SJSA1 (cell line): ENCODE results near the gene CIAO1. TPM values are rescaled to one million over a fixed set of nuclear protein-coding genes. Genes with fewer than 3 reads are reported as not detected.

Source experiments
- DNase-seq, 2 experiments: peaks; one replicate each; pipeline ENCODE4 v3.0.0-alpha.2; 2015 to 2020; ENCODE audit warnings: low spot score in 2 of 2, low read depth in 1 of 2
- H3K27ac ChIP-seq: fragments of 250-450 bp; sonication (Bioruptor Pico); 2 replicates; pipeline ENCODE4 v1.5.1; 2020; ENCODE audit warnings: mild to moderate bottlenecking, moderate library complexity
- H3K27me3 ChIP-seq: fragments of 250-450 bp; sonication (Bioruptor Pico); replicated peaks from 2 replicates; pipeline ENCODE4 v1.5.1; 2020; ENCODE audit warnings: mild to moderate bottlenecking, moderate library complexity
- H3K36me3 ChIP-seq: fragments of 250-450 bp; sonication (Bioruptor Pico); 2 replicates; pipeline ENCODE4 v1.5.1; 2020; ENCODE audit warnings: mild to moderate bottlenecking
- H3K4me1 ChIP-seq: fragments of 250-450 bp; sonication (Bioruptor Pico); replicated peaks from 2 replicates; pipeline ENCODE4 v1.6.1; 2021; ENCODE audit warnings: mild to moderate bottlenecking
- H3K4me3 ChIP-seq: fragments of 250-450 bp; sonication (Bioruptor Pico); 2 replicates; pipeline ENCODE4 v1.5.1; 2020; ENCODE audit warnings: mild to moderate bottlenecking
- H3K9me3 ChIP-seq: fragments of 250-450 bp; sonication (Bioruptor Pico); replicated peaks from 2 replicates; pipeline ENCODE4 v1.5.1; 2020; ENCODE audit warnings: mild to moderate bottlenecking
- total RNA-seq: library from RNA; depleted of rRNA; stranded (reverse); fragments of >200 nt; shearing (Covaris generic); gene quantifications from 2 replicates; pipeline ENCODE4 v1.2.3, GENCODE V29; 2014

The CIAO1 gene
- total RNA-seq, 1 experiment from 2014 or later: 86.9 TPM

DNA sequence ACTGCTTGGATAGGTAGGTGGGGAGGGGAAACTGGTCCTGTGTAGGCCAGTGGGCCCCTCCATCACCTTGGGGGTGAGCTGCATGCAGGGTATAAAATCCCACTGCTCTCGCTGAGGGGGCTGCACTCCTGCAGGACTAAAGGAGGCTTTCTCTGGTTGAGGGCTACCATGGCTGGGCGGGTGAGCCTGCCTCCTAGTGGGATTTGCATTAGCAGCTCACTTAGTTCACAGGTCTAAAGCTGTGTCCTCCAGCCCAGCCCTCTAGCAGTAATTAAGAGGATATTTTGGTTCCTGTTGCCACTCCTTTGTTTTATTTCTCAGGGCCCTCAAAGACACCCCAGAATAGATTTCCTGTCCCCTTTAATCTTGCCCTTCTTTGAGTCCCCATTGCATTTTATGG lies 24.8 kb upstream of the CIAO1 start:
- DNase-seq: no peak
- Histone ChIP-seq H3K36me3 (no peaks in the 10 kb centered on the region), H3K4me3 (no peak overlapping the region), H3K9me3 (no peaks in the 10 kb centered on the region), H3K27me3 (no peaks in the 10 kb centered on the region), H3K4me1 (peaks cover 13% of the 10 kb centered on the region), H3K27ac (no peak overlapping the region)

DNA sequence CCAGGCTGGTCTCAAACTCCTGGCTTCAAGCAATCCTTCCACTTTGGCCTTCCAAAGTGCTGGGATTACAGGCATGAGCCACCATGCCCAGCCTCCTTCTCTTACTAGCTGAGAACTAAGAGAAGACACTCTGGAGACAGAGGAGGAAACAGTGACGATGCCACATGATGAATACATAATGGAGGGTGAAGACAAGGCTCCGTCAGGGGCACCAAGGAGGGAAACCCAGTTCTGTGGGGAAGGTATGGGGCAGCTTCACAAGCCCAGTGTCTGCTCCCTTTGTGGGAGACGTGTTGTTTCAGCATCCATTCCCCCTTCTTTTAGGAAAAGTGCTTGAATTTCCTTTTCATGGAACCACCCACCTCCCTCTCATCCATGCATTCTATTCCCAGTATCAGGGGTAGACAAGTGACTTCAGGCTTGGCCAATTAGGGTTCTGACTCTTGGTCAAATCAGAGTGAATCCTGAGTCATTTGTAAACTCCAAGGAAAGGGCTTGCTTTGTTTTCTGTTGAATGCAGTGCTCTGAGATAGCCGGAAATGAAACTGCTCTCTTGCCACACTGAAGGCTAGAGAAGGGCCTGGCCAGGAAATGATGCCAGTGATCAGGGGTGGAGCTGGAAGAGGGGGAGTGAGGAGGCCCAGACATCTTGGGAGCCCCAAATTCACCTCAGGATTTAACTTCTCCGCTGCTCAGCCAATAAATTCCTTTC lies 24.0 kb upstream of the CIAO1 start:
- Histone ChIP-seq H3K4me1 (peaks cover 13% of the 10 kb centered on the region), H3K27ac (peak overlapping the region; percentile 38), H3K36me3 (no peaks in the 10 kb centered on the region), H3K27me3 (no peaks in the 10 kb centered on the region), H3K9me3 (no peaks in the 10 kb centered on the region), H3K4me3 (no peak overlapping the region)
- DNase-seq: peak; percentile 67 to 74

DNA sequence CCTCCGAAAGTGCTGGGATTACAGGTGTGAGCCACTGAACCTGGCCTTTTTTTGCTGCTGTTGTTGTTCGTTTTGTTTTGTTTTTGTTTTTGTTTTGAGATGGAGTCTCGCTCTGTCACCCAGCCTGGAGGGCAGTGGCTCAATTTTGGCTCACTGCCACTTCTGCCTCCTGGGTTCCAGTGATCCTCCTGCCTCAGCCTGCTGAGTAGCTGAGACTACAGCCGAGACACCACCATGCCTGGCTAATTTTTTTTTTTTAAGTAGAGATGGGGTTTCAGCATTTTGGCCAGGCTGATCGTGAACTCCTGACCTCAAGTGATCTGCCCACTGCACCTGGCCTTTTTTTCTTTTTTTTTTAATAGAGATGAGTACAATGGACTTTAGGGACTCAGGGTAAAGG lies 22.2 kb upstream of the CIAO1 start:
- H3K27me3 ChIP-seq: no peaks in the 10 kb centered on the region
- H3K4me3 ChIP-seq: no peak overlapping the region
- no peaks in the 10 kb centered on the region for H3K36me3 ChIP-seq
- DNase-seq: no peak
- peaks cover 13% of the 10 kb centered on the region for H3K4me1 ChIP-seq
- H3K27ac ChIP-seq: no peak overlapping the region
- no peaks in the 10 kb centered on the region for H3K9me3 ChIP-seq

- H3K4me3 ChIP-seq: no peak overlapping the region
Observed at GRCh38 chr2:96245609-96246390, 20.2 kb upstream of the CIAO1 start.

DNA sequence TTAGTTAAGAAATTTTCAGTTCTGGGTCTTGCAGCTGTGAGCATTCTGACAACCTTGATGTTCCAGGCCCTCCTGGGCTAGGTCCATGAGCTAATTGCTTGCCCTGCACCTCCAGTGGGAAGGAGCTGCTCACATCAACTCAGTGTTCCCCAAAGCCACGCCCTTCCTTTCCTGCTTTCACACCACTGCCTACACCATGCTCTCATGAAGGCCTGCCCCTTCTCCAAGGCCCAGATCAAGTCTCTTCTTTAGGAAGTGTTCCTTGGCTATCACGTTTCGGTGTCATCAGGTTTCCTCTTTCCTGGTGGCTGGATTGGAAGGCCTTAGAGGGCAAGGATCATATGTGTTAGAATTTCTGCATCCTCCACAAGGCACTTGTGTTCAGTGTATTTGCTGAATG lies 19.0 kb upstream of the CIAO1 start:
- H3K4me3 ChIP-seq: no peak overlapping the region
- peaks cover 23% of the 10 kb centered on the region for H3K4me1 ChIP-seq
- DNase-seq: no peak
- no peak overlapping the region for H3K27ac ChIP-seq
- no peaks in the 10 kb centered on the region for H3K9me3 ChIP-seq
- peaks cover 8% of the 10 kb centered on the region for H3K36me3 ChIP-seq
- H3K27me3 ChIP-seq: no peaks in the 10 kb centered on the region

More at GRCh38 chr2:96245609-96246390, 20.2 kb upstream of the CIAO1 start:
- Histone ChIP-seq H3K36me3 (peaks cover 2% of the 10 kb centered on the region; the same call in 1 of the 2 replicates), H3K9me3 (no peaks in the 10 kb centered on the region), H3K27ac (no peak overlapping the region), H3K27me3 (no peaks in the 10 kb centered on the region), H3K4me1 (peaks cover 17% of the 10 kb centered on the region)
- no peak for DNase-seq

DNA sequence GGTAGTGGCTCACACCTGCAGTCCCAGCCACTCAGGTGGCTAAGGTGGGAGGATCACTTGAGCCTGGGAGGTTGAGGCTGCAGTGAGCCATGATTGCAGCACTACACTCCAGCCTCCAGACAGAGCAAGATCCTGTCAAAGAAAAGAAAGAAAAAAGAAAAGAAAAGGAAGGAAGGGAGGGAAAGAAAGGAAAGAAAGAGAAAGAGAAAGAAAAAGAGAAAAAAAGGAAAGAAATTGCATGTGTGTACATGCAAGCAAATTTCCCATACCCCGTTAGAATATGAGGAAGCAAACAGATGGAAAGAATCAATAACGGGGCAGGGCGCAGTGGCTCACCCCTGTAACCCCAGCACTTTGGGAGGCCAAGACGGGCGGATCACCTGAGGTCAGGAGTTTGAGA lies 18.1 kb upstream of the CIAO1 start:
- H3K27ac ChIP-seq: no peak overlapping the region
- H3K36me3 ChIP-seq: peaks cover 17% of the 10 kb centered on the region
- H3K9me3 ChIP-seq: no peaks in the 10 kb centered on the region
- H3K4me3 ChIP-seq: no peak overlapping the region
- H3K4me1 ChIP-seq: peaks cover 21% of the 10 kb centered on the region
- DNase-seq: no peak
- H3K27me3 ChIP-seq: no peaks in the 10 kb centered on the region

DNA sequence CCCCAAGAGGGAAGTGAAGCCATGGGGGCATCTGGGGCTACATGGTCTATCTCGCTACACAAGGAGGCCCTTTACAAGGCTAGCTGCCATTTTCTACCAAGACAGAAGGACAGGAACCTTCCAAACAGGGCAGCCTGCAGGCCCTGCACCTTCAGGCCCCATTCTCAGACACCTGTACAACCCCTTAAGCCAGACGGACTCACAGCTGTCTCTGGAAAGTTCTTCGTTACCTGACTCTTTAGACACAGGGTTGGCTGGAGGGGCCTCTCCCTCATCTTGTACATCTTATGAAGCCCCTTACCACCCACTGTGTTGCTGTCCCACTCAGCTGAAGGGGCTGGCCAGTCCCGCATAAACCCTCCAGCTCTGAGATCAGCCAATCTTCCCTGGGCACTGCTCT lies 17.4 kb upstream of the CIAO1 start:
- no peak for DNase-seq
- no peaks in the 10 kb centered on the region for H3K9me3 ChIP-seq
- peaks cover 24% of the 10 kb centered on the region for H3K36me3 ChIP-seq
- peaks cover 21% of the 10 kb centered on the region for H3K4me1 ChIP-seq
- no peak overlapping the region for H3K27ac ChIP-seq
- no peak overlapping the region for H3K4me3 ChIP-seq
- no peaks in the 10 kb centered on the region for H3K27me3 ChIP-seq

DNA sequence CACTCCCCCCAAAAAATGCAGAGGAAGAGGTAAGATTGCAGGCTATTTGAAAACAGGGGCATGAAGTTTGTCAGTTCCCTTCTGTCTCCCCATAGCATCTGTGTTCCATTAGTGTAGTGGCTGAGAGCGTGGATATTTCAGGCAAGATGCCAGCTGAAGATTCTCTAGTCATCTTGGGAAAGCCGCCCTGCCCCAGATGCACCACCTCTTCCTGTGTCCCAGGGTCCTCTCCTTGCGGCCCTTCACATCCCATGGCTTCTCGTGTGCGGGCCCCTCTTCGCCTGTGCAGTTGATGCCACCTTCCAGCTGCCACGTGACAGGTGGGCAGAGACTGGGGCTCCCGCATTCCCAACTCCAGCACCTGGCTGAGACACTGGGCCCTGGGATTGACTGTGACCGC lies 16.4 kb upstream of the CIAO1 start:
- H3K27me3 ChIP-seq: no peaks in the 10 kb centered on the region
- DNase-seq: no peak
- peaks cover 34% of the 10 kb centered on the region for H3K36me3 ChIP-seq
- H3K4me1 ChIP-seq: peaks cover 21% of the 10 kb centered on the region
- no peak overlapping the region for H3K4me3 ChIP-seq
- H3K27ac ChIP-seq: no peak overlapping the region
- no peaks in the 10 kb centered on the region for H3K9me3 ChIP-seq

DNA sequence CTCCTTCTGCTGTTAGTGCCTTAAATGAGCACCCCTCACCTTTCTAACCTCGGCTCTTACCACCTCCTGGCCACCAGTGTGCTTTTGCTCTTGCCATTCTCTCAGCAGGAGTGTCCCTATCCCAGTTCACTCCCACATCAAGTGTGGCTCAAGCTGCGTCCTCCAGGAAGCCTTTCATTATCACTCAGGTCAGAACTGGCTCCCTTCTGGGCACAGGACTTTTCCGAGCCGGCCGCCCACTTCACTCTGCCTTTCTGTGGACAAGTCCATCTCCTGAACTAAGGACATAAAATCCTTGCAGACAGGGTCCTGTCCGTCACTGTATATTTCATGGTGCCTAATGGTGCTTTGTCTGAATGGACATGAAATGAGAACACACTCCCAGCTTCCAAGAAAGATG lies 15.8 kb upstream of the CIAO1 start:
- H3K27ac ChIP-seq: no peak overlapping the region
- no peak overlapping the region for H3K4me3 ChIP-seq
- no peaks in the 10 kb centered on the region for H3K9me3 ChIP-seq
- peaks cover 40% of the 10 kb centered on the region for H3K36me3 ChIP-seq
- peaks cover 21% of the 10 kb centered on the region for H3K4me1 ChIP-seq
- no peaks in the 10 kb centered on the region for H3K27me3 ChIP-seq
- no peak for DNase-seq

DNA sequence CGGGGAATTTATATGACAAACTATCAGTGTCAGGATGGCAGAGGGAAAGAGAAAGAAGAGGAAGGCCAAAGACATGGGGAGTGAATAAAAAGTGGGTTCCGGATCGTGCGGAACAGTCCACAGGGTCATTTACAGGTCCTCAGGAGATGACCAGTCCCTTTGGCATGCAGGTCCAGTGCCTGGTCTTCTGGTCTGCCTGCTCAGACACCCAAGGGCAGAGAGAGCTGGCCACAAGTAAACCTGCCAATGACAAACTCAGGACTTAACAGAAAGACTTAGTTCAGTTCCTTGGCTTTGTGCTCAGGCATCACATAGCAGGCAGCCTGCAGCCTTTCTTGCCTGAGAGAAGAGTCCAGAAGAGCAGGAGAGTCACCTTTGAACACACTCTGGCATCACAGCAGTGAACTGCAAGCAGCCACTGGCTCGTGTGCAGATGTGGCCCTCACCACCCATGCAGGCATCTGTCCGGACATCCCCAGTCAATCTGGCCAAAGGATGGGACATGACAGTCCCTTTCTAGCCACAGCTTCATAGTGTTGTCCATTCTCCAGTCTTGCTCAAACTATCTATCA lies 14.2 kb upstream of the CIAO1 start:
- DNase-seq: peak; percentile 83 to 92
- no peaks in the 10 kb centered on the region for H3K9me3 ChIP-seq
- H3K4me3 ChIP-seq: no peak overlapping the region
- peak overlapping the region; percentile 26; the same call in 1 of the 2 replicates for H3K27ac ChIP-seq
- H3K27me3 ChIP-seq: no peaks in the 10 kb centered on the region
- peaks cover 47% of the 10 kb centered on the region for H3K36me3 ChIP-seq
- peaks cover 21% of the 10 kb centered on the region for H3K4me1 ChIP-seq

DNA sequence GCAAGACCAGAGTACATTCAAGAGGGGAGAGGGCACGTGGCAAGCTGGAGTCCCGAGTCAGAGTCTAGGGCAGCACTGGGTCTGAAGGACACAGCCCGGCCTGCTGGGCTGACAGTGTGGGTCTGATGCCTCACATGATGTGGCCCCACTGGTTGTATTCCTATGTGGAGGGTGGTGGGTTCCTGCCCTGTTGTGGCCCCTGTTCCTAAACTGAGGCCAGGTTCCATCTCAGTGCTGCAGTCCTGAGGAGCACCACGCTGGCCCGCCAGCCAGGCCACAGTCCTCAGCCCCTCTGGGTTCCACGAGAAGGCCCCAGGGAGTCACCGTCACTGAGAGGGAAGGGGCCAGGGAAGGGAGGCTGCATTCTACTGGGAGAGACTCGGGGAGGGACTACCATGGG lies 13.5 kb upstream of the CIAO1 start:
- Histone ChIP-seq H3K36me3 (peaks cover 47% of the 10 kb centered on the region), H3K4me3 (no peak overlapping the region), H3K9me3 (no peaks in the 10 kb centered on the region), H3K27ac (no peak overlapping the region), H3K4me1 (peaks cover 21% of the 10 kb centered on the region), H3K27me3 (no peaks in the 10 kb centered on the region)
- no peak for DNase-seq

- DNase-seq: no peak
- Histone ChIP-seq H3K4me3 (no peak overlapping the region), H3K36me3 (peaks cover 47% of the 10 kb centered on the region), H3K4me1 (peaks cover 21% of the 10 kb centered on the region), H3K27me3 (no peaks in the 10 kb centered on the region), H3K27ac (no peak overlapping the region), H3K9me3 (no peaks in the 10 kb centered on the region)
Observed at GRCh38 chr2:96253006-96253405, 13.0 kb upstream of the CIAO1 start.

DNA sequence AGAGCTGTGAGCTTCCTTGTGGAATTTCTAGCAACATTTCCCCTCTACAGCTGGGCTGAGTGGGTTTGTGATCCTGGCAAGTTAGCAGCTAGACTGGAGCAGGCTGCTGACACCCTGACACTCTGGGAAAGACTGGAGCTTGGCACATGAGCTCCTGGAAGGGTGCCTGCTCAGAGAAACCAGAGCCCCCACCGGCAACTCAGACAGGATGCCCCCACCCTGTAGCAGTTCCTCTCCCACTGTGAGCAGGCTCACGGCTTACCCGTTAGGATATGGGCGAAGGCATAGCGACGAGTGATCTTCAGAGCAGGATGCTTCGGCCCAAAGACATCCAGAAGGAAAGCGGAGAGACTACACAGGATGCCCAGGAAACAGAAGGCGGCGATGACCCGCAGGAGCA lies 11.5 kb upstream of the CIAO1 start:
- DNase-seq: no peak
- peaks cover 57% of the 10 kb centered on the region for H3K36me3 ChIP-seq
- H3K9me3 ChIP-seq: no peaks in the 10 kb centered on the region
- H3K27ac ChIP-seq: no peak overlapping the region
- no peaks in the 10 kb centered on the region for H3K27me3 ChIP-seq
- H3K4me3 ChIP-seq: no peak overlapping the region
- peaks cover 18% of the 10 kb centered on the region for H3K4me1 ChIP-seq

DNA sequence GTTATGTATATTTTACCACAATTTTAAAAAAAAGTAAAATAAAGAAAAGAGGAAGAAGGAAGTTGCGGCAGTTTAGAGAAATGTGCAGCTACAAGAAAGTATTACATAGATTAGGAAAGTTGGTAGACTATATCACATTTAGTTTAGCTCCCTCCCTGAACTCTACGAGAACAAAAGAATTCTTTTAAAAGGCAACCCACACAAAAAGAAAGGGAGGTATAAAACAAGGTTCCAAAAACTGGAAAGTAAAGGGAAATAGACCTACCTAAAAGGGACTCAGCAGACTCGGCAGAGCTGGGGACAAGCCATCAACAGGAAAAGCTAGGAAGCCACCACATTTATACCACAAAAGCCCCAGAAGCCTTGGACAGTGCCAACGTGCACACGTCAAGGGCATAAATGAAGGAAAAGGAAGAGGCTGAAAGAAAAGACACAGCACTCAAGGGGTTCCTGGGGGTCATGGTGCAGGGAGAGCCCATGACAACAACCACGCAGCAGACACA lies 9.4 kb upstream of the CIAO1 start:
- H3K9me3 ChIP-seq: no peaks in the 10 kb centered on the region
- peaks cover 61% of the 10 kb centered on the region for H3K36me3 ChIP-seq
- no peaks in the 10 kb centered on the region for H3K27me3 ChIP-seq
- H3K4me3 ChIP-seq: no peak overlapping the region
- H3K27ac ChIP-seq: no peak overlapping the region
- peaks cover 27% of the 10 kb centered on the region for H3K4me1 ChIP-seq
- DNase-seq: no peak
